Stimulated activated CD8-positive, alpha-beta memory T cell treated with anti-CD3 and anti-CD28 coated beads, Interleukin-15, amount 100 ng/mL, for 24 hours (primary cell): Measurements from ENCODE around the gene KIF6.

ENCODE experiments used
- DNase-seq: peaks from one replicate; pipeline ENCODE4 v3.0.0-alpha.2; 2020; ENCODE audit warnings: low read depth

The KIF6 gene

DNA sequence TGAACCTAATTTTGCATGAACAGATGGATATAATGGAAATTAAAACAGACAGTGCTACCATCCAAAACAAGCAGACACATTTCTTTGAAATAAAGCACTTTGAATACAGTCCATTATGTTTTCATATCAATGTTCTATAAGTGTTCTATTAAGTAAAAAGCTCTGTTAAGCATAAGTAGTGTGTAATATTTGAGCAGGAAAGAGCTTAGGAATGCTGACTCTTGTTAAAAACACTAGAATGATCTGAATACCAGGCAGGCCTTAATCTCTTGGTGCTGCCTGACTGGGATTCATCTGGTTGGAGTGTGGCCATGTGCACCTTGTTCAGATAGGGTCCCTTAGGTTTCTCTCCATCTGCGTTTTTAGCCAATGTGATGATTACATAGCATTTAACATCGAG lies 130.9 kb downstream of the KIF6 start:
- no peak for DNase-seq

DNA sequence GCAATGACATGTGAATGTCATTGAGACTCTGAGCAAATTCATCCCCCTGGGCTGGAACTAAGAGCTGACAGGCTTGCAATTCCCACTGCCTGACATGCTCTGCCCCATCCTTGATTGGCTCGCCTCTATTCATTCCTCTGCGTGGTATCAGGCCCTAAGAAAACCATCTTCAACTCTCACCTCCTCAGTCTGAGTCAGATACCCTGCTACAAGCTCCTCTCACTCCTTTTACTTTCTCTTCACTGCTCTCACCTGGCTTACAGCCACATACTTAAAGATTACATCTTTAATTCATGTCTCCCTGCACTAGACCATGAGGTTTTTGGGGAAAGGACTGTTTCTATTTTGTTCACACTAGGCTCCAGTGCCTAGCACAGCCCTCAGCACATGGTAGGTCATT lies 131.6 kb downstream of the KIF6 start:
- no peak for DNase-seq

DNA sequence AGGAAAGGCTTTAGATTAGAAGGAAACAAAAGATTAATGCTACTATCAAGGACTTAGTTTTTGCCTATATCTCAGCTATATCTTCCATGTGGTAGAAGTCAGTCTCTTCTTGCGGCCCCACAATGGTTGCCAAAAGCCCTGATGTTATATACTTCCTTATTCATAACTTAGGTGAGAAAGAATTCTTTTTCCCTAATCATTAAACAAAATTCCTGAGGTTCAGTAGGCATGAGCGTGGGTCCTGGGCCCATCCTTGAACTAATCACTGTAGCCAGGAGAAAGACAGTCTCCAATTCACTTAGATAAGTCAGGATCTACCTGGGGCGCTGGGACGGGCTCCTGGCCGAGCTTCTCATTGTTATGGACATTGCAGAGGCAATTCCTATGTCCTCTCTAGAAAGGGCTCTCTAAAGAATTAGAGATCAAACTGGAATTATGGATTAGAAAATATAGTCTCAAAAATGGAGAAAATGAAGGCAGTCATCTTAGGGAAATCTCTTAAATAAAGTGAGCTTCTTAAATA lies 134.3 kb downstream of the KIF6 start:
- DNase-seq: no peak

DNA sequence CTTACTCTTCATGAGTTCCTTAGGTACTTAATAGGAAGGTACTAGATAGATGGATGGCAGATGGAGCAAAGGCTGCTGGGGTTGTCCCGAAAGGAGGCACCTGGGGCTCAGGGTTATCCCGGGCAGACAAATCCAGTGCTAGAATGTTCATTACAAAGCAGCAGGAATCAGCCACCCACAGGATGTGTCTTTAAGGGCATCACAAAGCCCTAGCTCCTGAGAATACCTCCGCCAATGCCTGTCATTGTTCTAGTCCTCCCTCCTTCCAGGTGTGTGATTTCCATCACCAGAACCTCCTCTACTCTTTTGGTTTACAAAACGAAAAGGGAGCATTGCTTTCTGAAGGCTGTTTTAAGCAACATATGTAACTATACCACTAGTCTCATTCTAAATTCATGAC lies 138.1 kb downstream of the KIF6 start:
- DNase-seq: no peak

DNA sequence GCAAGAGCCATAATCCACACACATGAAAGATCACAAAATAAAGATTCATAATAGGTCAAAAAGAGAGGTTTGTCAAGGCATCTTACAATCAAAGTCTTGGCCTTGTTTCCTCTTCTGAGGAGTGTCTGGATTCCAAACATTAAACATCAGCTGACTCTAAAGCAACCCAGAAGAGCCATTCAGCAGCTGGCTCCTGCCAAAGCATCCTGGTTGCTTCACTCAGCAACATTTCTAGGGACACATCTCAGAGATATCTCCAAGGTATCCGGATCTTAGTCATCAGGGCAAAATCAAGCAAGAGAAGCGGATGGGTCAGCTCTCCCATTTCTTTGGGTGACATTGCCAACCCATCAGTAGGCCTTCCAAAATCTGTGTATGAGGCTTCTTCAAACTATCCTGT lies 139.6 kb downstream of the KIF6 start:
- no peak for DNase-seq

DNA sequence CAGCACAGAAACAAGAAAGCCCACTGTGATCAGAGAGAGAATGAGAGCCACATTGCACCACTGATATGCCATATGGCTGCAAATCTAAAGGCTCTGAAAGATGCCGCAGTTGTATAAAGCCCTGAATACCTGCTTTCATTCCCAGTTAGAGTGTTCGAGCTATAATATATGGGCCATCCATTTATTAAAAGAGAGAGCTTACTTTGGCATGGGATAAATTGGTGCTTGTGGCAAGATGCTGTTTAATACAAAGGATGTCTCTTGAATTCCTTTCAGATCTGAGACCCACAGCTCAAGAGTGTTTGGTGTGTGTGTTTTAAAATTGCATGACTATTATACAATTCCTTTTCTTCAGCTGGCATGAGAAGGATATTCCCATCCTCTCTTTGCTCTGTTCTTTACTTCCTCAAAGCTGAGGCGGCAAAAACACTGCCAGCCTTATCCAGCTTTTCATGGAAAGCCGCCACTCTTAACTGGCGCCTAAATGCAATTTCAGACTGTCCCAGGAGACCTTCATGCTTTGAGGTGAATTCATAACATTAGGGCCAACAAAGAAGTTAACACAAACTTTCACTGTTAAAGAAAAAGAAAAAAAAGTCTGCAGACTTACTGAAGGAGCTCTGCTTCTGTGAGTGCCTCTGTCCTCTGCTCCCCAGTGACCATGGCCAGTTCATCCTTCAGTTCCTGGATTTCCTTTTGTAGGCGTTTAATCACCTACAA lies 147.6 kb downstream of the KIF6 start:
- no peak for DNase-seq

DNA sequence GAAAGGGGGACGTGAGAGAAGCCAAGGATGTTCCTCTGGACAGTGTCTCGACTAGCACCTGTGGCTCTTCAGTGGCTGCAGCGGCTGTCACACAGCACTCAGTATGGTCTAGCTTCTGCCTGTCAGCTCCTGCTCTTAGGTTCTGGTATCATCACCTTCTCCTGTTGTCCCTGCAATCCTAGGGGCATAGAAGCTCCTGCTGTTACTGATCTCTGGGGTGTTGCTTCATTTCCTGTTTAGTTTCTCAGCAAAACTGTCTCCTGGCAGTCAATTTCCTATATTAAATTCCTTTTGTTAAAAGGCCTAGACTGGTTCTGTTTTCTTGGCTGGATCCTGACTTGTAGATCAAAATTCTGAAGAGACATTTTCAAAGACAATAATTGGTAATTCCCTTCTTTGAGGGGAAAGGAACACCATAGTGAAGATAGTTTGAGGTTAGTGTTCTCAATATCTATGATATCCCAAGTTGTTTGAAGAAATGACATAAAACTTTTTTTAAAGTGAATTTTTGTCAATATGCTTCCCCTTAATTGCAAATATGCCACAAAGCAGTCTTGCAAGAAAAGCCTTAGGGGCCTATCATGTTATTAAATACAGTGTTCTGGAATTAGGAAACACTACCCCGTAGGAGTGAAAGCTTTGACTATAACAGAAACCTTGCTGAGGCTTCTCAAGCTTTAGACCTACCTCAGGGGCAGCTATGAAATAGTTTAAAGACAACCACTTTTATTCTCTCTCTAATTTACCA lies 148.5 kb downstream of the KIF6 start:
- DNase-seq: no peak

DNA sequence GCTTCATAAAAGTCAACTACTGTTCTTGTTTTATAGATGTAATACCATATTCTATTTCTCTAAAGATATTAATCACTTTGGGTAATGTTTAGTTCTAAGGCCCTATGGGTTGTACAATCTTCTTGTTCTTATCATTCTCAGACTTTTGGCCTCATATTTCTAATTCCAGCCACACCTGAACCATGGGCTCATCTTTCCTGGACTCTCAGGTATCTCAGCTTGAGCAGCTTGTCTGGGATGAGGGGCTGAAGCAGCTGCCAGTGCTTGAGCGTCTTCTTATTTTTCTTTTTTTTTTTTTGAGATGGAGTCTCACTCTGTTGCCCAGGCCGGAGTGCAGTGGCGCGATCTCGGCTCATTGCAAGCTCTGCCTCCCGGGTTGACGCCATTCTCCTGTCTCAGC lies 150.2 kb downstream of the KIF6 start:
- no peak for DNase-seq

DNA sequence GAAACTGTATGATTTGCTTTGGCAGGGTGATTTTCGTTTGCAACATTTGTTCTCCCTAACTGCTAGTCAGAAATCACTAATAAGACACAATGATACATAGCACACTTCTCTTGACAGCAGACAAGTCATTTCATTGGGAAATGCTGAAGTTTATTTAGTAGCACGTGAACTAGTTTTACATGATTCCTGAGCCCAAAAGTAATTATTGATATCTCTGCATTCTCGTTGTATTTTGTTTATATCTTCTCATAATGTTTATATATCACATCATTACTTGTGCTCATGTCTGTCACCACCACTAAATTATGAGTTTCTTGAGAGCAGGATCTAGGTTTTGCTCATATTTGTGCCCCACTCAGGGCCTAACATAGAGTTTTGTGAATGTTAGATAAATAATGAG lies 151.7 kb downstream of the KIF6 start:
- no peak for DNase-seq

DNA sequence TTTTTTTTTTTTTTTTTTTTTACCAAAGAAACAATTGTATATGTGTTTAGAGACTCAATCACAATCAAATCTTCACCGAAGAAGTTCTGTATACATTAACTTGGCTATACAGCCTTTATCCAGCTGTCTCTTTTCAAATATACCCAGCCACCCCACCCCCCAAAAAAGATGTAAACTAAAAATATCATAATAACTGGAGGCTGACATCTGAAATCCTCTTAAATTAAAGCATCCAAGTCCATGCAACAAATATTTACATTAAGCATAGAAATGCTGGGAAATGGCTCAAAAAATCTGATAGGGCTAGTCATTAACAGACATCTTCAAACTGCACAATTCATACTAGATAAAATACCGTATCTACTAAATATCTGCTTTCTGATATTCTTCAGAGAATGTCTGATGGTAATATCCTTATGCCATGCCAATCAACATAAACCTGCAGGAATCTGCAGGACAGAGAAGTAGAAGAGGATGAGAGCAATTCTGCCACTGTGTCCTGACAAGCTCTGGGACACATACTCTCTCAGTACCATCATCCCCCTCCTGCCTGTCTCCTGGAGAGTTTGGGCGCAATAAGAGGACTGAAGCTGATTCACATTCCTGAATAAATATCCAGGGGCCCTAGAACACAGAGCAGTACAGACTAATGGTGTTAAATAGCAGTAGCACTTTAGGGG lies 152.4 kb downstream of the KIF6 start:
- no peak for DNase-seq

DNA sequence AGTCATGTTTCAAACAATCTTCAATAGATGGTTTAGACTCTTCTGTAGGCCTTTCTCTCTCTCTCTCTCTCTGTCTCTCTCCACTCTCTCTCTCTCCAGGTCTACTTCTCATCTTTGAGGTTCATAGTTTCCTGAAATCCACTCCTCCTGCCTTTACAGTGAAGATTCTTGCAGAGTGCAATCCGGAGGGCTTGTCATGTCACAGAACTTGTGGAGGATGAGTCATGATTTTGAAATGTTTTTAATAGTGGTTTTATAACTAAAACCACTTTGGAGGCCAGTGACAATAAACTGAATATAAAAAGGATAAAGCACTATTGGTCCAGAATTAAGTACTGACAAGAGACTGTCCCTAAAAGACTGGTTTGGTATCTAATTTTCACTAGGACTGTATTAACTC lies 156.3 kb downstream of the KIF6 start:
- DNase-seq: no peak

DNA sequence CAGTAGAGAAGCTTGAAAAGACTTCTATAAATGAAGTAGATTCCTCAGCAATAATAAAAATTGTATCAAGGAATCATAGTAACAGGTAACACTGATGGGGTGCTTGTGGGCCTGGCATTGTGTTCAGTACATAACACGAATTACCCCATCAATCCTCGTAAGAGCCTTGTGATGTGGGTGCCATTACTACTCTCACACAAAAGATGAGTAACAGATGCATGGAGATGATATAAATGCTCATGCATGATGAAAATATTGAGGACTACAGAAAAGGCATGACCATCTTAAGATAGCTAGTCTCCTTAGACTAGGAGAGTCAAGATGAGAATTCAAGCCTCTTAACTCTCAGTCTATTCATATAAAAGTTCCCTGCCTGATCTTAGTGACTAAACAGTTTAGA lies 158.1 kb downstream of the KIF6 start:
- DNase-seq: no peak

DNA sequence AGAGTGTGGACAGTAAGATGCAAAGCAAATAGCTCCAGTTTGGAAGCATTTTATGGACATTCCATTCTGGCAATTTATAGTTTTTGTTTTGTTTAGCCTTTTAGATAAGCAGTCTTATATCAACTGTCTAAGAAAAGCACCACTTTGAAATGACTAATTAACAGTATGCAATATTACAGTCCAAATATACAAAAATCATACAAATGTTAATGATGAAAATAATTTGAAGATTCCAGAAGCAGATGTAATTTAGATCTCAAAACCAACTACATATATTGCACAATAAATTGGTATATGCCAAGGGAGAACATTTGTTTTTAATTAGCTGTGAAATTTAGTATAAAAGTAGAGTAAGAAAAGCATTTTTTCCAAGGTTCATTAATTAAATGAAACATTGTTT lies 158.8 kb downstream of the KIF6 start:
- no peak for DNase-seq

DNA sequence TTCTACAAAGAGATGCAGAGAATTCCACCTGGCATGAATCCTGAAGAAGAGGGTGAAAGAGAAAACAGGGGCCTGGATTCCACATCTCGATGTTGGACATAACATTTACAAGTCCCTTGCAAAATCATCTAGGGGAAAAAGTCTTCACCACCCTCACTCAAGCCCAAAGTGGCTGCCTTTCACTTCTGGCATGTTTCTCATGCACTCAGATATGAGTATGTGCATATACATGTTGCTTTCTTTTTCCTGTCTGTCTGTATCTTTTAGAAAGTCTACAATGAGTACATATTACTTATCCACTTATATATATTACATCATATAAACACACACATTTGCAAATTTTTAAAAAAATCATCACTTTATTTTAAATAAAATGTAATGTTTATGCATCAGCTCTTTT lies 159.3 kb downstream of the KIF6 start:
- DNase-seq: no peak

DNA sequence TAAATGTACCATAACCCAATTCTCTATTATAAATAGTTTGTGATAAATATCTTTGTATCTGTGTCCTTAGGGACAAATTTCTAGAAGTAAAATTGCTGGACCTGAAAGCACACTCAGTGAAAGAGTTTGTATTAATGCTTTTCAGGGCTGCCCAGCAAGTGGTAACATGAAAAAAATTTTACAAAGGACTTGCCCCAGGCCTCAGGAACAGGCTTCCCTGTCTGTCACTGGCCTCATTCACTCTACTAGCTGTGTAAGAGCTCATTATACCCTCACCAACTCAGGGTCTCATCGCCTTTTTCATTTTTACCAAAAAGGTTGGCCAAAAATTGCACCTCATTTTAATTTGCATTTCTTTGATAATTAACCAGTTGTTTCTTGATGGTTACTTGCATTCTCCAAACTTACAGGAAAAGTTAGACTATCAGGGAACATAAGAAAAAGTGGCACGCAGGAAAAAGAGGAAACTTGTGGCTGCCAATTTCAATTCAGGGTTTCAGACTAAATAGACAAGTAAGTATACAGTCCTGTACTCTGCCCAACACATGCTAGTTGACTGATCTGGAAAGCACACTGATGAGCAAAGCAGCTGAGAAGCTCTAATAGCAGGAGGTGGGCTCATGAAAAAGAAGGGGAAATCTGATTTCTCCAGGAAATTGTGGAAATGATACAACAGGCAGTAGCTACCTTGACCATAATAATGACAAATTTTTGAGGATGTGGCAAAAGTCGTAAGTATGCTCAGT lies 161.5 kb downstream of the KIF6 start:
- no peak for DNase-seq

DNA sequence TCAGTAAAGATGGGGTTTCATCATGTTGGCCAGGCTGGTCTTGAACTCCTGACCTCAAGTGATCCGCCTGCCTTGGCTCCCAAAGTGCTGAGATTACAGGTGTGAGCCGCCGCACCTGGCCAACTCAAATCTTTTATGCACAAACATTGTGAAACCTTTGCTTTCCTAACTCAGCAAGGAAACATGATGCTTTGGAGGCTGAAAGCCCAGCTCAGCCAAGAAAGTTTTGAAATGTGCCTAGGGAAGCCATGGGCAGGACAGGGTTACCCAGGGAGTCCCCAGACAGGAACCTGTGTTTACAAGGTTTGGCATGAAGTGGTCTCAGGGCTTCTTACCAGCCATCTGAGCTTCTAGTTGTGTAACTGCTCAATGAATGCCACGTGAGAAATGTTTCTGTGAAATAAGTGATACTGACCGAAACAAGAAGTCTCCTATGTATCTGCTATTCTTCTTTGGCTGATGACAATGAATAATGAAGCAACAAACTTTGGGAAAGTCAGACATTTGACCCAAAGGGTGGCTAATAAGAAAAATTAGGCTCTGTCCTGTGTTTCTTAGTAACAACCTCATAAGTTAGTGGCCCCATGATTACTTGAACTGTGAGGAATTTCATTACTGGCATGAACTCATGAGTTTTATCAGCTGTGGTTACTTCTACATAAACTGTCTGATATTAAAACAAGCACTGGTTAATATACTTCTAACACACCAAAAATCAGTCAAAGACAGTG lies 163.5 kb downstream of the KIF6 start:
- no peak for DNase-seq

DNA sequence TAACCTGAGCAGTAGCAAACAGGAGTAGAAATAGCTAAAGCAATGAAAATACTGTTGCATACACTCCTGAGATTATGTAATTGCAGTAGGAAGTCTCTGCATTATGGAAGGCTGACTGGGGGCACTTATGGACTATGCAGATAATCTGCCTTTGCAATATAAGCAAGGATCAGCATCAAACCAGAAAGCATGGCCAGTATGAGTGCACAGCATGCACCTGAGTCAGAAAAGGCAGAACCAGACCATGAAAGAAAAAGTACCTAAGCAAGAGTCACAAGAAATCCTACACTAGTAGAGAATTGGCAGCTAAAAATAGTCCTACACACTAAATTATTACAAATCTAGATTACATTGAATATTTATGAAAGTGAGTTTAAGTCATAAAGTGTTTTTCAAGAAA lies 164.3 kb downstream of the KIF6 start:
- DNase-seq: no peak

DNA sequence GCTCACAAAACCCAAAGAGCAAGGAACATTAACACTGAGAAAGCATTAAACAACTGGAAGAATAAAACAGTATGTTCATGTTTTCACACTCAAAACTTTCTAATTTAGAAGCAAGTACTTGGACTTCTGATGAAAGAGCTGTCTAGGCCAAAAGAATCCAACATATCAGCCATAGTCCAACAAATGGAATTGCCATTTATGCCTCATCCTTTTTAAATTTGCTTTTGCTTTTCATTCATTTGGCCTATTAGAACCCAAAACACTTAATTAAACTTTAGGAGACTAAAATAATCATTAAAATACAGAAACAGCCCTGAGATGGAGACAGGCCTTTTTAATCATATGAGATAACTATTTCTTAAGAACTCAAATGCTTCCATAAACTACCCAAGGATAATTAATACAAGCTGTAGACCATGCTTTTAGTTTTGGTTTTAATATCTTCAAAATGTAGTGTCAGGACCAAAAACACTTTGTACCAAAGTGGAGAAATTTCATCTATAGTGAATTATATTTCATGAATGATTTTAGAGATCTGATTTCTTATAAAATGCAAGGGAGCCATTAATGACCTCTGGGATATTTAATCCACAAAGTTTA lies 166.5 kb downstream of the KIF6 start:
- DNase-seq: no peak

DNA sequence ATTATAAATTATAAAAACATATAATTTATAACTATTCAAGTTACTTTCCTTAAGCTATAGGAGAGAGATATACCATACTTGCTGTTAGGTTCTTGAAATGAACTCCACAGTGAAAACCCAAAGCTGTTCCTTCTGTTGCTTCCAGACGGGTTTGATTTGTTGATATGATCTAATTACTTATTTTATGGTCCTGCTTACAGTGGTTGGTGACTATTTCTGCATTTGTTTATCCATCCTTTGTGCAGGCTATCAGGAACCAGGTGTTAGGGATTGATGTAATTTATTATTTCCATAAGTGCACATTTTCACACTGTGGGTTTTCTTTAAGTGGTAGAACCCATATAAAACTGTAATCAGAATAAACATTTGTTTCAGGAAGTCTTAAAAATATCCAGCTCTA lies 167.1 kb downstream of the KIF6 start:
- no peak for DNase-seq

DNA sequence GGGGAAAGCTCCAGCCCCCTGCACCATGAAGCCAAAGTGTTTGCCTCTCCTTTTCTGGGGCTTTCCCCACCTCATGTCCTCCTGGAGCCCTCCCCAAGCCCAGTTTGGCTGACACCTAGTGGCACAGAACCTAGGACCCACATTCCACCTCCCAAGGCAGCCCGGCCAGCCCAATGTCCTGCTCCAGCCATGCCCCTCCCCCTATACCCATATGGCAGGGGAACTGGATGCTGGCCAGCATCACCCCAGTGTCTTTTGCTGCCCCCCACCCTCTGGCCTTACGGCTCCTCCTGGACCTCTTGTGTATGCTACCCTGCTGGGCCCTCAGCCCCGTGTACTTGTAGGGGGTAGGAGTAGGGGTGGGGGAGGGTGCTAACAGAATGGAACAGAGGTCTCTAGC lies 170.1 kb downstream of the KIF6 start:
- no peak for DNase-seq
